ENCODE measurements around the gene HIP1. TPM values are rescaled to one million over a fixed set of nuclear protein-coding genes. Genes with fewer than 3 reads are reported as not detected.
"Not testable (repeated sequence)": the region's sequence is repeated elsewhere in the genome, so short reads cannot be mapped to it uniquely, and the experiment has no call there.

Gene HIP1
- total RNA-seq, 1 donor from 2014 or later, result 30.9 TPM

- peaks cover 2% of the 10 kb centered on the region for H3K36me3 Mint-ChIP-seq
- TF ChIP-seq, protein P1, sequence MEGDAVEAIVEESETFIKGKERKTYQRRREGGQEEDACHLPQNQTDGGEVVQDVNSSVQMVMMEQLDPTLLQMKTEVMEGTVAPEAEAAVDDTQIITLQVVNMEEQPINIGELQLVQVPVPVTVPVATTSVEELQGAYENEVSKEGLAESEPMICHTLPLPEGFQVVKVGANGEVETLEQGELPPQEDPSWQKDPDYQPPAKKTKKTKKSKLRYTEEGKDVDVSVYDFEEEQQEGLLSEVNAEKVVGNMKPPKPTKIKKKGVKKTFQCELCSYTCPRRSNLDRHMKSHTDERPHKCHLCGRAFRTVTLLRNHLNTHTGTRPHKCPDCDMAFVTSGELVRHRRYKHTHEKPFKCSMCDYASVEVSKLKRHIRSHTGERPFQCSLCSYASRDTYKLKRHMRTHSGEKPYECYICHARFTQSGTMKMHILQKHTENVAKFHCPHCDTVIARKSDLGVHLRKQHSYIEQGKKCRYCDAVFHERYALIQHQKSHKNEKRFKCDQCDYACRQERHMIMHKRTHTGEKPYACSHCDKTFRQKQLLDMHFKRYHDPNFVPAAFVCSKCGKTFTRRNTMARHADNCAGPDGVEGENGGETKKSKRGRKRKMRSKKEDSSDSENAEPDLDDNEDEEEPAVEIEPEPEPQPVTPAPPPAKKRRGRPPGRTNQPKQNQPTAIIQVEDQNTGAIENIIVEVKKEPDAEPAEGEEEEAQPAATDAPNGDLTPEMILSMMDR (IDR thresholded peaks at IDR 0.05; ENCODE audit: unreplicated experiment), result no peak
- no peak overlapping the region for H3K4me3 Mint-ChIP-seq
- DNase-seq (ENCODE audit: low spot score in 2 of 2, unreplicated experiment in 2 of 2), result no peak
- no peaks in the 10 kb centered on the region for H3K9me3 Mint-ChIP-seq
- H3K27me3 Mint-ChIP-seq (ENCODE audit: low read depth), result no peaks in the 10 kb centered on the region
- no peak overlapping the region for H3K27ac Mint-ChIP-seq
- peaks cover 9% of the 10 kb centered on the region for H3K4me1 Mint-ChIP-seq
Measured at GRCh38 chr7:75531359-75531821, 207.4 kb downstream of the HIP1 start.

- not testable (repeated sequence) for H3K27me3 Mint-ChIP-seq (ENCODE audit: low read depth); H3K9me3 Mint-ChIP-seq
- peak in 1 of 2 experiments; percentile 43 for DNase-seq (ENCODE audit: low spot score in 2 of 2, unreplicated experiment in 2 of 2)
- peak overlapping the region; percentile 87 for H3K4me3 Mint-ChIP-seq
- peaks cover 15% of the 10 kb centered on the region for H3K4me1 Mint-ChIP-seq
- H3K27ac Mint-ChIP-seq, result peak overlapping the region; percentile 92
- peaks cover 25% of the 10 kb centered on the region for H3K36me3 Mint-ChIP-seq
Measured at GRCh38 chr7:75527224-75527722, 211.5 kb downstream of the HIP1 start.

GRCh38 chr7:75521727-75522126 lies 217.0 kb downstream of the HIP1 start:
- Mint-ChIP-seq H3K9me3 (peaks cover 27% of the 10 kb centered on the region), H3K36me3 (peaks cover 53% of the 10 kb centered on the region)
- not testable (repeated sequence) for DNase-seq (ENCODE audit: low spot score in 2 of 2, unreplicated experiment in 2 of 2); H3K4me3 Mint-ChIP-seq; H3K4me1 Mint-ChIP-seq; H3K27ac Mint-ChIP-seq; H3K27me3 Mint-ChIP-seq (ENCODE audit: low read depth)

GRCh38 chr7:75518842-75519241 lies 219.9 kb downstream of the HIP1 start:
- H3K9me3 Mint-ChIP-seq, result peaks cover 27% of the 10 kb centered on the region
- H3K36me3 Mint-ChIP-seq, result peaks cover 50% of the 10 kb centered on the region
- H3K27me3 Mint-ChIP-seq (ENCODE audit: low read depth); H3K27ac Mint-ChIP-seq; H3K4me3 Mint-ChIP-seq; H3K4me1 Mint-ChIP-seq; DNase-seq (ENCODE audit: low spot score in 2 of 2, unreplicated experiment in 2 of 2): not testable (repeated sequence)

GRCh38 chr7:75509033-75509432 lies 229.7 kb downstream of the HIP1 start:
- H3K27ac Mint-ChIP-seq; DNase-seq (ENCODE audit: low spot score in 2 of 2, unreplicated experiment in 2 of 2); H3K4me3 Mint-ChIP-seq; H3K36me3 Mint-ChIP-seq; H3K4me1 Mint-ChIP-seq; H3K27me3 Mint-ChIP-seq (ENCODE audit: low read depth); H3K9me3 Mint-ChIP-seq: not testable (repeated sequence)

GRCh38 chr7:75492020-75492419 lies 246.7 kb downstream of the HIP1 start, which contains the start of gene SPDYE5:
Gene SPDYE5 (plus strand): TSS chr7:75492320. CDS start chr7:75494048, 1,728 bp downstream.
- H3K9me3 Mint-ChIP-seq; H3K36me3 Mint-ChIP-seq; DNase-seq (ENCODE audit: low spot score in 2 of 2, unreplicated experiment in 2 of 2); H3K4me3 Mint-ChIP-seq; H3K27ac Mint-ChIP-seq; H3K27me3 Mint-ChIP-seq (ENCODE audit: low read depth); H3K4me1 Mint-ChIP-seq: not testable (repeated sequence)

GRCh38 chr7:75485979-75486643 lies 252.6 kb downstream of the HIP1 start, which contains the start of gene POM121C:
Gene POM121C (minus strand): TSS chr7:75486299. CDS start chr7:75441496, 44,803 bp downstream.
- DNase-seq (ENCODE audit: low spot score in 2 of 2, unreplicated experiment in 2 of 2), result peak; percentile 72 to 82
- H3K9me3 Mint-ChIP-seq; H3K36me3 Mint-ChIP-seq; H3K27me3 Mint-ChIP-seq (ENCODE audit: low read depth); H3K4me1 Mint-ChIP-seq: not testable (repeated sequence)
- Mint-ChIP-seq H3K4me3 (peak within 1 kb of the TSS; percentile 94), H3K27ac (peak within 1 kb of the TSS; percentile 86)

DNA sequence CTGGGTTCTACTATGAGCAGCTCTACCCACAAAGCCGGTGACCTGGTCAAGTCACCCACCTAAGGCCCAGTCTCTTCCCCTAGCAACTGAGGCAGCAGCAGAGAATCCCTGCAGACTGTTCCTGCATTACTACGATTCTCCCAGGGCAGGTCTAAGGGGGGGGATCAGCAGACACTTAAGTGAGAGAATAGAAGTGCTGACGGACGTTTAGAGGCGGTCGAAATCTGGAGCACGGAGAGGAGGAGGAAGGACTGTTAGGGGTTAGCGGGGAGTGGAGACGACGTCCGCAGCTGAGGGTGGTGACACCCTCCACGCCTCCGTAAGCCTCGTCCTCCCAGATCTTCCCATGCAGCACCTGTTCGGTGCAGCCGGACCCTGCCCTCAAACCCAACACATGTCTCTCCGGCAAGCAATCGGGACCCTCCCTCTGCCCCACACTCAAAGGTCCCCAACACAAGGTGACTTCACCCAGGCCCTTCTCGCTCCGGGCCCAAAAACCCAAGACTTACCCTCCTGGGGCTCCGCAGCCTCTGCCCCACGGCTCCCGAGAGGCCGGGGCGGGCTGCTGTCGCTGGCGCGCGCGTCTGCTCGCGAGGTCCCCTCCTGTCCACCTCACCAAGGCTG lies 253.3 kb downstream of the HIP1 start:
- Mint-ChIP-seq H3K27ac (peak overlapping the region; percentile 86), H3K4me3 (peak overlapping the region; percentile 94)
- H3K27me3 Mint-ChIP-seq (ENCODE audit: low read depth); H3K36me3 Mint-ChIP-seq; H3K4me1 Mint-ChIP-seq; H3K9me3 Mint-ChIP-seq; DNase-seq (ENCODE audit: low spot score in 2 of 2, unreplicated experiment in 2 of 2): not testable (repeated sequence)

Other genes starting within 250 kb of the HIP1 start
- 0.14 to 0.16 TPM in 2 of 3 replicates, not detected in the other for gene SPDYE5, start 246.6 kb downstream of the HIP1 start, total RNA-seq
- not detected in 3 replicates for gene CCL26, start 33.3 kb upstream of the HIP1 start, total RNA-seq
- gene CCL24, start 74.9 kb upstream of the HIP1 start, total RNA-seq, result not detected in 3 replicates
- 52.5 to 54.7 TPM (median 53.7 TPM) in 3 replicates for gene RHBDD2, start 140.1 kb upstream of the HIP1 start, total RNA-seq
- 78.5 to 88.6 TPM (median 81.3 TPM) in 3 replicates for gene POR, start 176.2 kb upstream of the HIP1 start, total RNA-seq